ENCODE results near the gene NEK6. TPM values are rescaled to one million over a fixed set of nuclear protein-coding genes. Genes with fewer than 3 reads are reported as not detected.

Gene NEK6
- total RNA-seq, 2 experiments from 2014 or later: 0.89 to 1.7 TPM

DNA sequence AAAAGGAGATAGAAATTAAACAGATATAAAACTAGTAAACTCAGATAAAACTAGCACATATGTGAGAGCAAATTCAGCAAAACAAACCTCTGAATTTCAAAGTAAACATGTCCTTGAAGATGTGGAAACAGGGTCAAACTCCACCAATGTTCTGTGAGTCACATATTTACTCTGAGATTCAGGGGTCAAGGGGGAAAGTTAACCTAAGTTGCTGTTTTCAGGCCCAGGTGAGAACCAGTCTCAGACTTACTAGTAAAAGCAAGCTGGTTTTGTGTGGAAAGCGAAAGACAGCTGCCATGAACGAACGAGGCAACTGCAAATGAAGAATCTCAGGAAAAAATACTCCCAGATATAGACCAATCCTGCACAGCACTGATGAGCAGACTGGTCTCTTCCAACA is 128.5 kb downstream of the NEK6 start:
- Histone ChIP-seq H3K4me1 (ENCODE audit: insufficient read depth, low read length) (peaks cover 6% of the 10 kb centered on the region), H3K9me3 (ENCODE audit: control insufficient read depth in 1 of 2, insufficient read depth in 1 of 2, low read length in 2 of 2) (no peaks in the 10 kb centered on the region), H3K36me3 (ENCODE audit: insufficient read depth, low read length) (peaks cover 30% of the 10 kb centered on the region), H3K4me3 (ENCODE audit: low read length) (no peak overlapping the region), H3K27me3 (ENCODE audit: control insufficient read depth in 1 of 2, insufficient read depth in 2 of 2, low read length in 2 of 2) (no peaks in the 10 kb centered on the region), H3K27ac (ENCODE audit: low read depth in 1 of 2, low read length in 2 of 2) (no peak overlapping the region)
- Mint-ChIP-seq H3K4me1 (ENCODE audit: low read depth) (peaks cover 47% of the 10 kb centered on the region), H3K36me3 (ENCODE audit: low read depth) (peaks cover 59% of the 10 kb centered on the region), H3K27ac (no peak overlapping the region), H3K27me3 (no peaks in the 10 kb centered on the region), H3K9me3 (no peaks in the 10 kb centered on the region), H3K4me3 (no peak overlapping the region)
- POLR2A ChIA-PET: interaction anchor here (0.6 kb wide), 1 partner anchor 64 kb away, joined by 3 read pairs; no protein-coding TSS in a partner anchor
- intact Hi-C loops (cut with DNase I, micrococcal nuclease): no loop called here
- ATAC-seq (ENCODE audit: poor library complexity) (no peak), DNase-seq (no peak)
- TF ChIP-seq, protein P1, sequence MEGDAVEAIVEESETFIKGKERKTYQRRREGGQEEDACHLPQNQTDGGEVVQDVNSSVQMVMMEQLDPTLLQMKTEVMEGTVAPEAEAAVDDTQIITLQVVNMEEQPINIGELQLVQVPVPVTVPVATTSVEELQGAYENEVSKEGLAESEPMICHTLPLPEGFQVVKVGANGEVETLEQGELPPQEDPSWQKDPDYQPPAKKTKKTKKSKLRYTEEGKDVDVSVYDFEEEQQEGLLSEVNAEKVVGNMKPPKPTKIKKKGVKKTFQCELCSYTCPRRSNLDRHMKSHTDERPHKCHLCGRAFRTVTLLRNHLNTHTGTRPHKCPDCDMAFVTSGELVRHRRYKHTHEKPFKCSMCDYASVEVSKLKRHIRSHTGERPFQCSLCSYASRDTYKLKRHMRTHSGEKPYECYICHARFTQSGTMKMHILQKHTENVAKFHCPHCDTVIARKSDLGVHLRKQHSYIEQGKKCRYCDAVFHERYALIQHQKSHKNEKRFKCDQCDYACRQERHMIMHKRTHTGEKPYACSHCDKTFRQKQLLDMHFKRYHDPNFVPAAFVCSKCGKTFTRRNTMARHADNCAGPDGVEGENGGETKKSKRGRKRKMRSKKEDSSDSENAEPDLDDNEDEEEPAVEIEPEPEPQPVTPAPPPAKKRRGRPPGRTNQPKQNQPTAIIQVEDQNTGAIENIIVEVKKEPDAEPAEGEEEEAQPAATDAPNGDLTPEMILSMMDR (IDR thresholded peaks at IDR 0.05): no peak
- CTCF ChIA-PET: no interaction called here

DNA sequence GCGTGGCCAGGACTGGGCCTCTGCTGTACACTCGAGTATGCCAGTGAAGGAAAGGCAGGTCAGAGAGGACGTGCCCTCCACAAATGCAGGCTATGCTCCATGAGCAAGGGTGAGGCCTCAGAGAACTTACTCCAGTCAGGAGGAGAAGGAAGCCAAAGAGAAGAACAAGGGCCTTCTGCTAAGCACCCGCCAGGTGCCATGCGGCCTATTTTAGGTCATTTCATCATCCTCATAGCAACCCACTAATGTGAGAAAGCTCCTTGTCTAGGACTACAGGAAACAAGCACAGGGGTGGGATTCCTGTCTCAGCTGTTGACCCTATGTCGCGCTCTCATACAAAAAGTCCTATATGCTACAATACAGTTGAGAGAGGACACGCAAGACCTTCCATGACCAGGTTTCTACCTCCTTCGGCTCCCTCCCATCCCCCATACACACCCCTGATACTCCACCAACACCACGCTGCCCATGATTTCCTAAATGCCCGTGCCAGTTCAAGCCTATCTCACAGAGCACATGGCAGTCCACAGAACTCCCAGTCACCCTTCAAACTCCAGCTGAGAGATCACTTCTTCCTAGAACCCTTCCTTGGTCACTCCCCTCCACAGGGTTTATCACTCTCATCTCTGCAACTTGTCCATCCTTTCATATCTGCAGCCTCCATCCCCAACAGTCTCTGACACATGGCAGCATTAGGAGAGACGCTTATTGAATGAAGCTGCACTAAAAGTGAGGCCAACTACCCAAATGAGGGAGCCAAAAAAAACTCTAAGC is 130.7 kb downstream of the NEK6 start:
- Mint-ChIP-seq H3K36me3 (ENCODE audit: low read depth) (peaks cover 54% of the 10 kb centered on the region), H3K27me3 (no peaks in the 10 kb centered on the region), H3K4me3 (no peak overlapping the region), H3K27ac (no peak overlapping the region), H3K4me1 (ENCODE audit: low read depth) (peaks cover 67% of the 10 kb centered on the region), H3K9me3 (no peaks in the 10 kb centered on the region)
- intact Hi-C loops (cut with DNase I, micrococcal nuclease): no loop called here
- TF ChIP-seq, protein P1 (IDR thresholded peaks at IDR 0.05): no peak
- ChIA-PET CTCF (interaction anchor here (1.1 kb wide), 1 partner anchor 61 kb away, joined by 4 read pairs; no protein-coding TSS in a partner anchor), POLR2A (no interaction called here)
- DNase-seq (no peak), ATAC-seq (ENCODE audit: poor library complexity) (no peak)
- H3K4me3 ChIP-seq (ENCODE audit: low read length): no peak overlapping the region
- H3K9me3 ChIP-seq (ENCODE audit: control insufficient read depth in 1 of 2, insufficient read depth in 1 of 2, low read length in 2 of 2): no peaks in the 10 kb centered on the region
- H3K27me3 ChIP-seq (ENCODE audit: control insufficient read depth in 1 of 2, insufficient read depth in 2 of 2, low read length in 2 of 2): no peaks in the 10 kb centered on the region
- no peak overlapping the region for H3K27ac ChIP-seq (ENCODE audit: low read depth in 1 of 2, low read length in 2 of 2)
- peaks cover 6% of the 10 kb centered on the region for H3K4me1 ChIP-seq (ENCODE audit: insufficient read depth, low read length)
- H3K36me3 ChIP-seq (ENCODE audit: insufficient read depth, low read length): peaks cover 25% of the 10 kb centered on the region

DNA sequence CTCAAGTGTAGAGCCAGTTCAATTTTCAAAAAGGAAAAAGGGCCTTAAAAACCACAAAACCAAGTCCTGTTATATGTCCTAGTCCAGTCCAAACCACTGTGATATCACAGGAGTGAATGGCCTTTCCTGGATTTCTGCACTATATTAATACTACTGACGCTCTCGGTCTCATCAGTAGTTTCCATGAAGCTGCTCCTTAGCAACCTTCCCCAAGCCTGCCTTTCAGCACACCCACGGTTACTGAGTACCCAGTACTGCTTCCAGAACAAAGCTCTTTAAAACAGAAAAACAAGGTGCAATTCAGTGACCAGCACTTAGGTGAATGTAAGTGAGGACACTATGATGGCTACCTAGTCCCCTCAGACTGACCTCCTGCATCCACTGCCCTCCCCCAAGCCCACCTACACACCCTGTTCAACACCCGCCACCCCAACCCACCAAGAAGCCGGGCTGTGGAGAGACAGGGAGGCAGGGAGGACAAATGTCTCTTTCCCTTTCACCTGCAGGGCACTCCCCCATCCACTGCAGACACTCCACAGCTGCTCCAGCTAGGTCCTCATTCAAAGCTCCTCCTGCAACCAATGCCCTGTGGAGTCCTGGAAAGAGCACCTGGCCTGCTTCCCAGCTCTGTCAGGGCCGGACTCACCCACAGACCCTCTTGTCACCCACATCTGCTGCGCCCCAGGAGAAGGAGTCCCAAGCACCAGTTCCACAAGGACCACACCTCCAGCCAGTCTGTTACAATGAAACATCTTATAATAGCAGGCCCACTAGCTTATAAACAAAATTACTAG is 131.6 kb downstream of the NEK6 start:
- Histone ChIP-seq H3K4me3 (ENCODE audit: low read length) (no peak overlapping the region), H3K27me3 (ENCODE audit: control insufficient read depth in 1 of 2, insufficient read depth in 2 of 2, low read length in 2 of 2) (no peaks in the 10 kb centered on the region), H3K36me3 (ENCODE audit: insufficient read depth, low read length) (peaks cover 17% of the 10 kb centered on the region), H3K4me1 (ENCODE audit: insufficient read depth, low read length) (peaks cover 6% of the 10 kb centered on the region), H3K9me3 (ENCODE audit: control insufficient read depth in 1 of 2, insufficient read depth in 1 of 2, low read length in 2 of 2) (no peaks in the 10 kb centered on the region), H3K27ac (ENCODE audit: low read depth in 1 of 2, low read length in 2 of 2) (no peak overlapping the region)
- TF ChIP-seq, protein P1 (IDR thresholded peaks at IDR 0.05): no peak
- ATAC-seq (ENCODE audit: poor library complexity): no peak
- ChIA-PET POLR2A (no interaction called here), CTCF (no interaction called here)
- no peak for DNase-seq
- Mint-ChIP-seq H3K9me3 (no peaks in the 10 kb centered on the region), H3K27ac (peak overlapping the region; percentile 32), H3K36me3 (ENCODE audit: low read depth) (peaks cover 54% of the 10 kb centered on the region), H3K4me1 (ENCODE audit: low read depth) (peaks cover 73% of the 10 kb centered on the region), H3K27me3 (no peaks in the 10 kb centered on the region), H3K4me3 (no peak overlapping the region)
- intact Hi-C loops (cut with DNase I, micrococcal nuclease): no loop called here
